Skeletal muscle satellite cell (primary cell): ENCODE data around the gene HCN1. TPM values are rescaled to one million over a fixed set of nuclear protein-coding genes. Genes with fewer than 3 reads are reported as not detected.

Source experiments
- H3K27me3 ChIP-seq: 2 replicates; pipeline ENCODE4 v1.7.0; 2013; ENCODE audit warnings: low read length; ENCODE audit not compliant: control insufficient read depth, insufficient read depth
- H3K36me3 ChIP-seq: 2 replicates; pipeline ENCODE4 v1.7.0; 2013; ENCODE audit warnings: mild to moderate bottlenecking, control low read depth, low read length; ENCODE audit not compliant: insufficient read depth
- H3K4me1 ChIP-seq: 2 replicates; pipeline ENCODE4 v1.7.0; 2013; ENCODE audit warnings: low read length; ENCODE audit not compliant: control insufficient read depth, insufficient read depth
- H3K4me2 ChIP-seq: 2 replicates; pipeline ENCODE4 v1.7.0; 2013; ENCODE audit warnings: mild to moderate bottlenecking, low read length
- H3K4me3 ChIP-seq: 2 replicates; pipeline ENCODE4 v1.7.0; 2013; ENCODE audit warnings: low read length
- H3K9ac ChIP-seq: 2 replicates; pipeline ENCODE4 v1.7.0; 2013; ENCODE audit warnings: mild to moderate bottlenecking, low read depth, low read length, moderate library complexity
- H3K9me3 ChIP-seq: replicated peaks from 2 replicates; pipeline ENCODE4 v1.7.0; 2013; ENCODE audit warnings: mild to moderate bottlenecking, control low read depth, low read length
- total RNA-seq: library from RNA; depleted of rRNA; stranded (reverse); fragments of >200 nt; gene quantifications from 2 replicates; pipeline ENCODE4 v1.2.3, GENCODE V29; 2012; rRNA removed

The HCN1 gene
- not detected in 2 replicates for total RNA-seq

DNA sequence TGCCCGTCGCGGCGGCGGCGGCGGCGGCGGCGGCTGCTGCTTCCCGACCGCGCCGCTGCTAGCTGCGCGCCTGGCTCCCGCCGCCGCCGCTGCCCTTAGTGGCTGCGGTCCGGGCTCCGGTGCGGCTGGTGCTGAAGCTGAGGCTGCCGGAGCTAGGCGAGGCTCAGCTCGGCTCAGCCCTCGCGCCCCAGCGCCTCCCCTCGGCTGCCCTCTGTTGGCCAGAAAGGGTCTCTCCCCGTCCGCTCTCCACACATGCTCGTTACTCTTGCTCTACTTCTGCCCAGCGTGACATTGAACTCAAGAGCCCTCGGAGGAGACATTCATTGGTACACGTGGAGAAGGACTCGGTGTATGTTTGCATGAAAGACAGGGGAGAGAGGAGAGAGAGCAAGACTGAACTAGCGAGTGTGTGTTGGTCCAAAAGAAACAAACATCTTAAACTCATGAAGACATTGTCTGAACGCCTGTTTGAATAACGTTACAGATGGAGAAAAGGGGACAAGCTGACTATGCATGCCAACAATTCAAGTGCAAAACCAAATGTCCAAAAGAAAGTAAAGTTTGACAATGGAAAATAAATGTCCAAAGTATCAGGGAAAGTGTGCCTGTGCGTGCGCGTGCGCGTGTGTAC lies at the start of gene HCN1:
HCN1 (minus strand) TSS at position 175 of the 631 bp plus-strand sequence.
- H3K9me3 ChIP-seq = no peaks in the 10 kb centered on the region

DNA sequence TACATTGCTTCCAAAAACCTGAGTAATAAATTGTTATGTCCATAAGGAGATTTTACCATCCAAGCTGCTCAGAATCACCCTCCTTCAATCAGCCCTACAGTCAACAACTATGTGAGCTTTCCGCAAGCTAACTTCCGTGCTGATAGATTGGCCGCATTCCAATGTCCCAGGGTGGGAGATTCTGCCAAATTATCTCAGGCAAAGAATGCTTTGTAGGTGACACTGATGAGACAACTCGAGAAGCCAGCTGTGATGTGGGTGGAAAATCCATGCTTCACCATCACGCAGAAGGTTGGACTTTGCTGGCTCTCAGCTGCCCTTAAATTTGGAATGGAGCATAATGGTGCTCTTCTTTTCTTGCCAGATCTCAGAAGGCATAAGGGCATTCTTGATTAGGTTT lies 44.9 kb upstream of the HCN1 start:
- no peak overlapping the region for H3K4me3 ChIP-seq
- H3K4me1 ChIP-seq = no peaks in the 10 kb centered on the region
- no peaks in the 10 kb centered on the region for H3K36me3 ChIP-seq
- H3K9ac ChIP-seq = no peak overlapping the region
- no peaks in the 10 kb centered on the region for H3K27me3 ChIP-seq
- no peak overlapping the region for H3K4me2 ChIP-seq
- peaks cover 7% of the 10 kb centered on the region for H3K9me3 ChIP-seq

More for the DNA sequence above, at the start of gene HCN1:
- no peaks in the 10 kb centered on the region for H3K36me3 ChIP-seq
- no peaks in the 10 kb centered on the region for H3K4me1 ChIP-seq
- no peak within 1 kb of the TSS for H3K4me2 ChIP-seq
- H3K4me3 ChIP-seq = no peak within 1 kb of the TSS
- peaks cover 3% of the 10 kb centered on the region for H3K27me3 ChIP-seq
- H3K9ac ChIP-seq = no peak within 1 kb of the TSS

- peaks cover 7% of the 10 kb centered on the region for H3K9me3 ChIP-seq
- H3K27me3 ChIP-seq = no peaks in the 10 kb centered on the region
- H3K4me2 ChIP-seq = no peak overlapping the region
- no peaks in the 10 kb centered on the region for H3K4me1 ChIP-seq
- no peaks in the 10 kb centered on the region for H3K36me3 ChIP-seq
- no peak overlapping the region for H3K9ac ChIP-seq
- no peak overlapping the region for H3K4me3 ChIP-seq
Observed at GRCh38 chr5:45737153-45737552, 41.0 kb upstream of the HCN1 start.

DNA sequence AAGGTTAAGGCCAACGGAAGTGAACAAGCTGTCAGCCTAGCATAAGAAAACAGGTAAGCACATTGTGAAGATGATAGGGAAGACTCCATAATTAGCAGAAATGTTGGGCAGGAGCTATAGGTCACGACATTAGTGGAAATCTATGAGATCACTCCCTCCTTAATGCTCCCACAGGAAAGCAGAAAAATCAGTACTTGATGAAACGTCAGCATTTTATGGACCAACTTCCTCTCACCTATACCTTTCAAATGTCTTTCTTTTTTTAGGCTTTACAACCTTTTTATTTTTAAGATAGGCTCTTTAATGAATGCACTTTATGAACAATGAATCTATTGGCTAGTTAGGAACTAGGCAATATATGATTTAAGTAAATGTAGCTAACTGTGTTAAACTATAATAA lies 29.4 kb upstream of the HCN1 start:
- H3K4me2 ChIP-seq = no peak overlapping the region
- no peak overlapping the region for H3K4me3 ChIP-seq

GRCh38 chr5:45697201-45697600 lies 1.0 kb upstream of the HCN1 start:
- Histone ChIP-seq H3K27me3 (peaks cover 3% of the 10 kb centered on the region), H3K9me3 (no peaks in the 10 kb centered on the region), H3K36me3 (no peaks in the 10 kb centered on the region), H3K9ac (no peak overlapping the region), H3K4me1 (no peaks in the 10 kb centered on the region), H3K4me3 (no peak overlapping the region), H3K4me2 (no peak overlapping the region)

More for the DNA sequence above, 29.4 kb upstream of the HCN1 start:
- Histone ChIP-seq H3K36me3 (no peaks in the 10 kb centered on the region), H3K4me1 (no peaks in the 10 kb centered on the region), H3K9ac (no peak overlapping the region), H3K27me3 (no peaks in the 10 kb centered on the region), H3K9me3 (no peaks in the 10 kb centered on the region)

DNA sequence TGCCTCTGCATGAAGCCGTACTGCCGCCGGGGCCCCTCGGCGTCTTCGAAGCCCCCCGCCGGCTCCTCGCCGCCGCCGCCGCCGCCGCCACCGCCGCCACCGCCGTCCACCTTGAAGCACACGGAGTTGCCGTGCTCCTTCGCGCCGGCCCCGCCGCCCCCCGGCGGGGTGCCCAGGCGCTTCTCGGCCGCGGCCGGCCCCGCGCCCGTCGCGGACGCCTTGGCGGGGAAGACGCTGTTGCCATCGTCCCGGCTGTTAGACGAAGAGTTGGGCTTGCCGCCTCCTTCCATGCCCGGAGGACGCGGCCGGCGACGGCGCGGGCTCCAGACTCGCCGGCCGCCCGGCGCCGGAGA lies 400 bp downstream of the HCN1 start:
- H3K9ac ChIP-seq = no peak overlapping the region
- H3K4me1 ChIP-seq = no peaks in the 10 kb centered on the region
- H3K27me3 ChIP-seq = peaks cover 3% of the 10 kb centered on the region
- H3K36me3 ChIP-seq = no peaks in the 10 kb centered on the region
- no peak overlapping the region for H3K4me3 ChIP-seq
- no peaks in the 10 kb centered on the region for H3K9me3 ChIP-seq
- H3K4me2 ChIP-seq = no peak overlapping the region

DNA sequence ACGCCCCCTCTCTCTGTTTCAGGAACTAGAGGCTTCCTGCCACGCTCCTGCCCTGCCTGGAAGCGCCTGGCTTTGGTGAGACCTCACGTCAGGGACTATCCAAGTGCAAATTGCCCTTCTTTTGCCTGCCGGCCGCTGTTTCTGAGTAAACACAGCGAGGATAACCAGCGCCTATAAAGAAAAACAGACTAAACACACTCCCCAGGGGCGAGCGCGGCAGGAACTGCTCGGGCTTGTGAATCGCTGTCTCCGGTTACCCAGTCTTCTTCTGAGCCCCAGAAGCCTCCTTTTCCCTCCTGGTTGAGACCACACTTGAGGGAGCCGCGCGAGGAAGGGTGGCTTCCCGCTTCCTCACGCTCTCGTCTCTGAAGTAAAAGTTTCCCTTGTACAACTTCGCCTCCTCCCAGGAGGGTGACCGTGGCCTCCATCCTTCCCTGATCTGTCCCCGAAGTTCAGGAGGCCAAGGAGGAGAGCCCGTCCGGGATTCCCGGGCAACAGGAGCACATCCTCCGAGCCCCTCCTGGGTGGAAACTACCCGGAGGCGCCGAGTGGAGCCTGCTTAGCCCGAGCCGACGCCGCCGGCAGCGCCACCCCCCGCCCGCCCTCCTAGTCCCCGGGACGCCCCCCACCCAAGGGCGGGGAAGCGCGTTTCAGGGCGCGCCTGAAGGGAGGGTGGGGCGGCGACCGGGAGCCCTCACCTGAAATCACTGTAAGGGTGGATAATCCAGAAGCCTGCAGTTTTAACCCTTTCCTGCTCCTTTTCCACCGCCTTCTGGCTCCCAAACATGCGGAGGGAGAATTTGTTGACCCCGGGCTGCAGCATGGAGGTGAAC lies 993 bp downstream of the HCN1 start:
- H3K9ac ChIP-seq = no peak overlapping the region

DNA sequence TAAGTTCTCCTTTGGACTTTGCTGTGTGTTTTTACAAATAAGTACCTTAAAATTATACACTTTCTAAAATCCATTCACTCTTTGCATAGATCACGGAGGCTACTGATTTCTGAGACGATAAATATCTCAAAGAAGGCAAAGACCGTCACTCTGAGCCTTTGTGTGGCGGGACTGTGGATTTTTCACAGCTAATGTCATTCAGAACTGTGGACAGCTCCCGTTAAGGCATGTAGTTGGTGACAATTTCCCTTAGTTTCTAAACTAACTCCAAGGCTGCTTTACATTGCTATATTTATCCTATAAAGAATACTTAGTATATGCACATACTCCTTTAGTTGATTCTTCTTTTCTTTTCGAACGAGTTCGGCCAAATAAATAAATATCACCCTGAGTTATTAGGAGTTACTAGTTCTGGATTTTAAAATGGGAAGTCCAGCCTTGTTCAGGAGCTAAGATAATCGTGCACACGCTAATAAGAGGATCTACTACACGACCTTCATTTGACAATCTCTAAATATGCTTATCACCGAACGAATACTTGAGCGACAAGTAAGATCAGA lies 1.8 kb downstream of the HCN1 start:
- H3K27me3 ChIP-seq = peaks cover 3% of the 10 kb centered on the region

More for the DNA sequence above, 993 bp downstream of the HCN1 start:
- Histone ChIP-seq H3K4me3 (no peak overlapping the region), H3K9me3 (no peaks in the 10 kb centered on the region), H3K4me1 (no peaks in the 10 kb centered on the region), H3K4me2 (no peak overlapping the region), H3K36me3 (no peaks in the 10 kb centered on the region), H3K27me3 (peaks cover 3% of the 10 kb centered on the region)

GRCh38 chr5:45692481-45692880 lies 3.7 kb downstream of the HCN1 start:
- Histone ChIP-seq H3K9me3 (no peaks in the 10 kb centered on the region), H3K4me2 (no peak overlapping the region), H3K9ac (no peak overlapping the region), H3K36me3 (no peaks in the 10 kb centered on the region), H3K4me1 (no peaks in the 10 kb centered on the region), H3K4me3 (no peak overlapping the region), H3K27me3 (peaks cover 3% of the 10 kb centered on the region)

More for the DNA sequence above, 1.8 kb downstream of the HCN1 start:
- no peak overlapping the region for H3K9ac ChIP-seq
- H3K9me3 ChIP-seq = no peaks in the 10 kb centered on the region
- H3K36me3 ChIP-seq = no peaks in the 10 kb centered on the region
- H3K4me1 ChIP-seq = no peaks in the 10 kb centered on the region
- no peak overlapping the region for H3K4me3 ChIP-seq
- H3K4me2 ChIP-seq = no peak overlapping the region

DNA sequence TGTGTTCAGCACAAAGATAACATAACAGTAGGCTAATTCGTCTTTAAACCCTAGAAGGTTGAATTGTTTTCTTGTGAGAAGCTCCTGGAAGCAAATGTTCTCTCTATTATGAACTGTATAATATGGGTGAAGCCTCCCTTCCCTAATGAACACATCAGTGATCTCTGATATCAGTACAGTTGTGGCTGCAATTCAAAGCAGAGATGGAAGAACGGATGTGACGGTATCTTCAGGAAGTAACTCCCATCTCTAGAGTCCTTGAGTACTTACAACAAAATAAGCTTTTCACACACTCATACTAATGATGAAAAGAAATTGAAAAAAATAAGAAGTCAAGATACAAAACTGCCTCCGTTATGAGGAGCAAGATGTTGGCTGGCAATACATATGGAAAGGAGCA lies 4.5 kb downstream of the HCN1 start:
- H3K4me3 ChIP-seq = no peak overlapping the region
- H3K9ac ChIP-seq = no peak overlapping the region
- H3K4me1 ChIP-seq = no peaks in the 10 kb centered on the region
- H3K9me3 ChIP-seq = no peaks in the 10 kb centered on the region
- H3K36me3 ChIP-seq = no peaks in the 10 kb centered on the region
- no peak overlapping the region for H3K4me2 ChIP-seq
- peaks cover 3% of the 10 kb centered on the region for H3K27me3 ChIP-seq

GRCh38 chr5:45687701-45688100 lies 8.5 kb downstream of the HCN1 start:
- Histone ChIP-seq H3K4me1 (no peaks in the 10 kb centered on the region), H3K4me3 (no peak overlapping the region), H3K36me3 (no peaks in the 10 kb centered on the region), H3K27me3 (no peaks in the 10 kb centered on the region), H3K9ac (no peak overlapping the region), H3K4me2 (no peak overlapping the region), H3K9me3 (no peaks in the 10 kb centered on the region)
